Measurements from ENCODE around the gene IFRD2. TPM values are rescaled to one million over a fixed set of nuclear protein-coding genes. Genes with fewer than 3 reads are reported as not detected.
"Not testable (repeated sequence)": the region's sequence is repeated elsewhere in the genome, so short reads cannot be mapped to it uniquely, and the experiment has no call there.

The IFRD2 gene
- total and polyA plus RNA-seq, 3 donors from 2014 or later, result 42.3 to 60.9 (median 55.3) TPM

- TF ChIP-seq POLR2A (IDR thresholded peaks at IDR 0.05), result no peak
- TF ChIP-seq CTCF (IDR thresholded peaks at IDR 0.05), result no peak
- peaks cover 69% of the 10 kb centered on the region for H3K4me1 ChIP-seq
- no peaks in the 10 kb centered on the region for H3K27me3 ChIP-seq
- intact Hi-C loops (cut with DNase I; ENCODE audit: low total_unique reads), result no loop called here
- 67 to 68% methylated on average over 4 to 7 of the region's 7 CpGs for WGBS, 2 donors
- DNase-seq, result no peak
- H3K9me3 ChIP-seq, result no peaks in the 10 kb centered on the region
- H3K4me3 ChIP-seq, result no peak overlapping the region
- no peaks in the 10 kb centered on the region for H3K36me3 ChIP-seq (ENCODE audit: low read depth, missing control alignments)
- peak overlapping the region; percentile 71 to 72 for H3K27ac ChIP-seq
Observed at GRCh38 chr3:50264964-50265485, 27.2 kb downstream of the IFRD2 start.

- peak overlapping the region; percentile 71 to 72 for H3K27ac ChIP-seq
- WGBS, 2 donors, result 34 to 50% methylated on average over 7 of the region's 7 CpGs
- H3K36me3 ChIP-seq (ENCODE audit: low read depth, missing control alignments), result no peaks in the 10 kb centered on the region
- no peaks in the 10 kb centered on the region for H3K9me3 ChIP-seq
- TF ChIP-seq POLR2A (IDR thresholded peaks at IDR 0.05), result no peak
- TF ChIP-seq CTCF (IDR thresholded peaks at IDR 0.05), result no peak
- intact Hi-C loops (cut with DNase I; ENCODE audit: low total_unique reads), result no loop called here
- peaks cover 70% of the 10 kb centered on the region for H3K4me1 ChIP-seq
- no peaks in the 10 kb centered on the region for H3K27me3 ChIP-seq
- H3K4me3 ChIP-seq, result no peak overlapping the region
- DNase-seq, result peak; percentile 74
Observed at GRCh38 chr3:50264383-50264963, 27.8 kb downstream of the IFRD2 start.

- no peak for TF ChIP-seq CTCF (IDR thresholded peaks at IDR 0.05)
- TF ChIP-seq POLR2A (IDR thresholded peaks at IDR 0.05), result no peak
- DNase-seq, result no peak
- Histone ChIP-seq H3K27ac (peak overlapping the region; percentile 66 to 72), H3K9me3 (no peaks in the 10 kb centered on the region), H3K4me1 (peaks cover 66% of the 10 kb centered on the region), H3K36me3 (ENCODE audit: low read depth, missing control alignments) (no peaks in the 10 kb centered on the region), H3K4me3 (no peak overlapping the region), H3K27me3 (no peaks in the 10 kb centered on the region)
- 59 to 71% methylated on average over 6 of the region's 6 CpGs for WGBS, 2 donors
- intact Hi-C loops (cut with DNase I; ENCODE audit: low total_unique reads), result no loop called here
Observed at GRCh38 chr3:50263478-50264382, 28.5 kb downstream of the IFRD2 start.

- Histone ChIP-seq H3K27ac (no peak overlapping the region), H3K36me3 (ENCODE audit: low read depth, missing control alignments) (no peaks in the 10 kb centered on the region), H3K9me3 (no peaks in the 10 kb centered on the region), H3K4me3 (no peak overlapping the region), H3K4me1 (peaks cover 60% of the 10 kb centered on the region), H3K27me3 (no peaks in the 10 kb centered on the region)
- DNase-seq, result no peak
- no peak for TF ChIP-seq CTCF (IDR thresholded peaks at IDR 0.05)
- no peak for TF ChIP-seq POLR2A (IDR thresholded peaks at IDR 0.05)
- intact Hi-C loops (cut with DNase I; ENCODE audit: low total_unique reads), result no loop called here
- 82 to 85% methylated on average over 7 of the region's 7 CpGs for WGBS, 2 donors
Observed at GRCh38 chr3:50262778-50263177, 29.5 kb downstream of the IFRD2 start.

- WGBS, 2 donors, result 95 to 99% methylated on average over 4 of the region's 4 CpGs
- H3K4me1 ChIP-seq, result peaks cover 55% of the 10 kb centered on the region
- H3K9me3 ChIP-seq; intact Hi-C loops (cut with DNase I; ENCODE audit: low total_unique reads); H3K36me3 ChIP-seq (ENCODE audit: low read depth, missing control alignments); H3K27me3 ChIP-seq; DNase-seq; H3K4me3 ChIP-seq: not testable (repeated sequence)
- peak overlapping the region in 1 of 2 donors; percentile 99 for H3K27ac ChIP-seq
Observed at GRCh38 chr3:50262200-50262599, 30.0 kb downstream of the IFRD2 start.

Data from testis (tissue), 3 donors.